ES-I3 (cell line): ENCODE measurements around the gene TBC1D14.
"Not testable (repeated sequence)": the region's sequence is repeated elsewhere in the genome, so short reads cannot be mapped to it uniquely, and the experiment has no call there.

ENCODE experiments used
- H3K36me3 ChIP-seq: 2 replicates; pipeline ENCODE4 v1.6.1; 2013; ENCODE audit warnings: mild to moderate bottlenecking, low read length, control low read depth, moderate library complexity; ENCODE audit not compliant: insufficient read depth
- H3K4me1 ChIP-seq: 2 replicates; pipeline ENCODE4 v1.6.1; 2013; ENCODE audit warnings: mild to moderate bottlenecking, control low read depth, low read length; ENCODE audit not compliant: insufficient read depth
- H3K9ac ChIP-seq: 2 replicates; pipeline ENCODE4 v1.6.1; 2013; ENCODE audit warnings: low read depth, mild to moderate bottlenecking, low read length, moderate library complexity
- H3K9me3 ChIP-seq: 2 replicates; pipeline ENCODE4 v1.6.1; 2013; ENCODE audit warnings: mild to moderate bottlenecking, low read length, moderate library complexity; ENCODE audit not compliant: control insufficient read depth, insufficient read depth

The TBC1D14 gene

GRCh38 chr4:7068883-7069282 lies 159.3 kb downstream of the TBC1D14 start:
- Histone ChIP-seq H3K9me3 (no peaks in the 10 kb centered on the region; the same call in 1 of the 2 replicates), H3K36me3 (no peaks in the 10 kb centered on the region), H3K9ac (peak overlapping the region; percentile 66; the same call in 1 of the 2 replicates), H3K4me1 (no peaks in the 10 kb centered on the region)

GRCh38 chr4:7070729-7071511 lies 161.3 kb downstream of the TBC1D14 start:
- Histone ChIP-seq H3K36me3 (no peaks in the 10 kb centered on the region), H3K9me3 (no peaks in the 10 kb centered on the region; the same call in 1 of the 2 replicates), H3K9ac (no peak overlapping the region), H3K4me1 (no peaks in the 10 kb centered on the region)

- Histone ChIP-seq H3K9me3 (no peaks in the 10 kb centered on the region), H3K36me3 (no peaks in the 10 kb centered on the region), H3K9ac (no peak overlapping the region), H3K4me1 (no peaks in the 10 kb centered on the region)
These were observed 163.4 kb downstream of the TBC1D14 start for GRCh38 chr4:7073059-7073458.

- H3K4me1 ChIP-seq, result no peaks in the 10 kb centered on the region
- no peaks in the 10 kb centered on the region for H3K36me3 ChIP-seq
- no peaks in the 10 kb centered on the region for H3K9me3 ChIP-seq
- H3K9ac ChIP-seq, result no peak overlapping the region
These were observed 164.1 kb downstream of the TBC1D14 start for GRCh38 chr4:7073526-7074390.

GRCh38 chr4:7074426-7074825 lies 164.8 kb downstream of the TBC1D14 start:
- Histone ChIP-seq H3K4me1 (no peaks in the 10 kb centered on the region), H3K36me3 (no peaks in the 10 kb centered on the region), H3K9ac (no peak overlapping the region), H3K9me3 (no peaks in the 10 kb centered on the region)

GRCh38 chr4:7075962-7076695 lies 166.5 kb downstream of the TBC1D14 start:
- no peak overlapping the region for H3K9ac ChIP-seq
- H3K9me3 ChIP-seq, result no peaks in the 10 kb centered on the region
- H3K4me1 ChIP-seq, result no peaks in the 10 kb centered on the region
- H3K36me3 ChIP-seq, result no peaks in the 10 kb centered on the region

- no peaks in the 10 kb centered on the region for H3K4me1 ChIP-seq
These were observed 167.1 kb downstream of the TBC1D14 start for GRCh38 chr4:7076696-7077082.

GRCh38 chr4:7077371-7077770 lies 167.7 kb downstream of the TBC1D14 start:
- H3K9ac ChIP-seq, result no peak overlapping the region
- H3K4me1 ChIP-seq, result no peaks in the 10 kb centered on the region; the same call in 1 of the 2 replicates
- H3K36me3 ChIP-seq, result no peaks in the 10 kb centered on the region
- no peaks in the 10 kb centered on the region for H3K9me3 ChIP-seq

More at GRCh38 chr4:7076696-7077082, 167.1 kb downstream of the TBC1D14 start:
- Histone ChIP-seq H3K9me3 (no peaks in the 10 kb centered on the region), H3K9ac (no peak overlapping the region), H3K36me3 (no peaks in the 10 kb centered on the region)

- Histone ChIP-seq H3K4me1 (no peaks in the 10 kb centered on the region; the same call in 1 of the 2 replicates), H3K9ac (no peak overlapping the region), H3K9me3 (no peaks in the 10 kb centered on the region), H3K36me3 (no peaks in the 10 kb centered on the region)
These were observed 168.4 kb downstream of the TBC1D14 start for GRCh38 chr4:7078025-7078424.

- H3K9ac ChIP-seq, H3K36me3 ChIP-seq: not testable (repeated sequence)
These were observed 169.9 kb downstream of the TBC1D14 start for GRCh38 chr4:7079483-7079882.

GRCh38 chr4:7079909-7080308 lies 170.3 kb downstream of the TBC1D14 start:
- not testable (repeated sequence) for H3K9ac ChIP-seq, H3K9me3 ChIP-seq

More at GRCh38 chr4:7079483-7079882, 169.9 kb downstream of the TBC1D14 start:
- H3K4me1 ChIP-seq, H3K9me3 ChIP-seq: not testable (repeated sequence)

More at GRCh38 chr4:7079909-7080308, 170.3 kb downstream of the TBC1D14 start:
- H3K36me3 ChIP-seq, H3K4me1 ChIP-seq: not testable (repeated sequence)
